Measurements from ENCODE around the gene CTSW.
A peak's percentile ranks its signal among the peaks of the same experiment; 100 is the strongest.

CTSW gene

DNA sequence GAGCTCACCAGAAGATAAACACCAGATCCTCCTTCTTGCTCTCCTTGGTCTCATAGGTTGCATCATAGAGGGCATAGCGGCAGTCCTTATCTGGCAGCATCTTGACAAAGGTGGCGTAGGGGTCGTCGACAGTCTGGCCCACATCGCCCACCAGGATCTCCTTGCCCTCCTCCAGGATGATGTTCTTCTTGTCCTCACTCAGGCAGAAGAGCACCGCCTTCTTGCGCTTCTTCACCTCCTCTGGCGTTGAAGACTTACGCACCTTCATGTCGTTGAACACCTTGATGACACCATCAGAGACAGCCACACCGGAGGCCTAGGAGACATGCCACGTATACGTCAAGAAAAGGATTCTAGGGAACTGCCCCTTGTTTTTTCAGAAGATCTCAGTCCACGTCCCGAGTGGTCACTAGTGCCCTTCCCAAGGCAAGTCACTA, 23.7 kb upstream of the CTSW start:
- no peak for DNase-seq (ENCODE audit: low spot score)

DNA sequence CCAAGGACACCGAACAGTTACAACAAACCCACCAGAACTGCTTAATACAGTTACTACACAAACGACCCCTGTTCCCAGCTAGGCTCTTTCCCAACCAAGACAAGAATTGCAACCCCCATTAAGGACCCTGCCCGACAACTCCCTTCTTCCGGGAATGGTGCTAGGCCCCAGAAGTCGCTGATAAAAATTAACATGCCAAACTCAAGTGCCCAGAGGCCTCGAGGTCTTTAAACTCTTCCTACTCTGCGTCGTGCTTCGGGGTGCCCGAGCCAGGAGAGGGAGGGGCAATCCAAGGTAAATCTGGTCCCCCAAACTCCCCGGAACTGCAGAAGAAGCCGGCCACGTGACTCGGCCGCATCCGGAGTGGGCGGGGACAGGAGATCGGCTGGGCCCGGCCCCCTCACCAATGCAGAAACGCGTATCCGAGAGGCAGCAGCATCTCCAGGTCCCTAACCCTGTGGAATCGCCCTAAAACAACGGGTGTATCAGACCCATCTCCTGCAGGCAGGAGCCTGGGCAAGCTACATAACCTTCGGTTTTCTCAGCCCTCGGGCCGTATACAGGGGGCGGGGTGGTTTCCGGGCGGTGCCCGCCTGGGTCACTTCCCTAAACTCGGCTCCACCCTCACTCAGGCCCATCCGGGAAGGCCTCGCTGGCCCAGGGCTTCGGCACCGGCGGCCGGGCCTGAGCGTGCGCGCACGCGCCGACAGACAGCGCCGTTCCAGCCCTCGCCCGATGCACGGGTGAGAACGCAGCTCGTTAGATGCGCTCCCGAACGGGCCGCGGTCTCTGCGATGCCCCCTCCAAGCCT, 22.7 kb upstream of the CTSW start:
- DNase-seq (ENCODE audit: low spot score), result peak; percentile 55

DNA sequence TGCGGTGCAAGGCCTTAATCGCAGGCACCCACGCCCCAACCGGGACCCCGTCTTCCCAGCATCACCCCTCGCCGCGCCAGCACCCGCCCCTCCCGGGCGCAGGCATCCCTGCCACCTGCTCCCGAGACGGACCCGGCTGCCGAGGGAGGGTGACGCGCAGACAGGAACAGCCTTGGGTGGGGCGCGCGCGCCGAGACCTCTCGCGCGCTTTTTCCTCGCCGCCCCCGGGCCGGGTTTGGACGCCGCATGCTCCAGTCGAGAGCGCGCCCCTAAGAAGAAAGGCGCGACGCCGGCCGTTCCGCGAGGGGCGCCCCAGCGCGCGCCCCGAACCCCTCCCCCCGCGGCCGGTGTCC, 22.2 kb upstream of the CTSW start:
- DNase-seq (ENCODE audit: low spot score), result no peak

DNA sequence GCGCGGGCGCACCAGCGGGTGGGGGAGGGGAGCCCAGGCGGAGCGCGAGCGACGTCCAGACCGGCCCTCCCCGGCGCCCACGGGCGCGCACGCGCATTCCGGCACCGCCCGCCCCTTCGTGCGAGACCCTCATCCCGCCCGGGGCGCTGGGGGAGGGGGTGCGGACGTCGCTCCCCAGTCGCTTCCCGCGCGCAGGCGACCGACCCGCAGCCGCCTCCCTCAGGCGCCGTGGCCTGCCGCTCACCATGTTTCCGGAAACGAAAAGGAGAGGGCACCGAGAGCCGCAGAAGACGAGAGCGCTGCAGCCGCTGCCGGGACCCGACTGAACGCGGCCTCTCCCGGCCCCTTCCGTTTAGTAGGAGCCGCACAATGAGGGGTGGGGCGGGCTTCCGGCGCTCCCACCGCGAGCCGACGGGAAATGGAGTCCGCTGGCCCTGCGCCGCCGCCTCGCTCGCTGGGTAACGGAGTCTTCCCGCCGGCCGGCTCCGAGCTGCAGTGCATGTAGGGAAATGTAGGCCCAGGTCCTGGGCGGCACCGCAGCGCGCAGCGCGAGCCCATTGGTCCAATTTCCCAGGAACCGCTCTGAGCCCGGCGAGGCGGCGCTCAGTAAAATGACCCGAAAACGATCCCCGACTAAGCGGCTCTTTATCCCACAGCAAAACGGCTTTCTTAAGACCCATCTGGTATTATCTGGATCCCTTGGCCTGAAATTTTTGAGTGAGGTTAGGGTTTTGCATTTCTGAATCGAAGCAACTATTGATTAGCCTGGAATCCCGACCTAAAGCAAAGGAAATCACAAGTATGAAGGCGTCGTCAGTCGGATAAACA, 21.6 kb upstream of the CTSW start, which contains the start of gene CFL1:
CFL1 (minus strand) TSS at position 328 of the 828 bp plus-strand sequence; CDS start at position 247, 81 bp downstream.
- peak; percentile 97 for DNase-seq (ENCODE audit: low spot score)

DNA sequence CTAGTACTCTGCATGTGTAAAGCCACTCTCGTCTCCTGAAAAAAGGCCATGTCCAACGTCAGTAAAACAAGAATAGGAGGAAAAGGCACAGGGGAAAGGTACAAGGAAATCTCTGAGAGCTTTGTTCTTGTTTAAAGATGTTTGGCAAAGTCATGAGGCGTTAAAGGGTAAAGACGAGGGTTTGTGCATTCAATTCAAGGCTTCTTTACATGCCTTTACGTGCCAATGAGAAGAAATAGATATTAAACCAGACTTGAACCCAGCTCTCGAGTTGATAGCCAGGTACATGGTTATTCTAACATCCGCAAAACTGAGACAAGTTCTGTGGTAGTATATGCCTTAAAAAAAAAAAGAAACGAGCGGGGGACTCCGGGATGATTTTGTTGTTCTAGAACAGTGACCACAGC, 21.0 kb upstream of the CTSW start:
- DNase-seq (ENCODE audit: low spot score), result no peak

DNA sequence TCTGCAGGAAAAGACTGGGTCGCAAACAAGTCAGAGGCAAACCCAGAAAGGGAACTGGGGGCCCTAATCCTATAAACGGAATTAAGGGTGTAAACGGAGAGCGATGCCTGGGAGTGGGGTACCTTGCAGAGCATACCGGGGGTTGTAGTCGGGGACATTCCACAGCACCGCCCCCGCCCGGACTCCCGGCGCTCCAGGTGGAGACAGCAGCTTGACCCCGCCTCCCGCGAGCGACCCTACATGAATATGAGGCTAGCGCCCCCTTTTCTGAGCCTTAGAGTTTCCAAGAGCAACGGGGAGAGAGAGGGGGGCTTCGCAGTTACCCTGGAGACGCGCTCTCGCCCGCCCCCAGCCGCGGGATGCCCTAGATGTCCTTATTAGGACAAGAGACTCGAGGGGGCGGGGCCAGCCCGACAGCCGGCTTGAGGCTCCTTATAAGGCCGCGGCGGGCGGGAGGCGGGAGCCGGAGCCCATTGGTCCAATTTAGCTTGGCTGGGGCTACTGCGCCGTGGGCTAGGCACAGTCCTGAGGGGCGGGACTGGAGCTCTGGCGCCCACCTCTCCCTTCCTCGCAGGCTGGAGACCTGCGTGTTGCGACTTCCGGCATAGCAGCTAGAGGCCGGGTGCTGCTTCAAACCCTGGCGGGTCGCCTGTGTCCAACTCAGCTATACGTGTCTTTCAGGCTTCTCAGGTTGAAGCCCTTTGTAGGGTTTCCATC, 20.4 kb upstream of the CTSW start:
- DNase-seq (ENCODE audit: low spot score), result peak; percentile 99

DNA sequence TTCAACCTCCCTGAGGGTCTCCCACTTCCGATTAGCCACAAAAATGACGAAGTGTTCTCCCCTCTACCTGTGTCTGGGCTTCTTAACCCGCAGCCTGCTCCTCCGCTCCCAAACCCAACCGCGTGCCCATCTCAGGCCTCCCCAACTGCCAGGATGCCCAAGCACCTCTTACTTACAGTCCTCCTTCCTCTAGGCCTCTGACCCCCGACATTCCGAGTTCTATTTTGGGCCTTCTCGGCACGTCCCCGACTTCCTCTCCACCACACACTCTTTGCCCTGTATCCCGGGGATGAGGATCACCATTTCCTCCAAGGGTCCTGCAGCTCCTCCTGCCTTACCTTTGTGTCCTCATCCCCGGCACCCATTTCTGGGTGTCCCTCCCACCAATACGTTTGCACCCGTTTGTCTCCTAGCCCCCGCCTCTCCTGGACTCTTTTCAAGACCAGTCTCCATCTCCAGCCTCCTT, 19.8 kb upstream of the CTSW start:
- no peak for DNase-seq (ENCODE audit: low spot score)

GRCh38 chr11:65860278-65861164, 19.1 kb upstream of the CTSW start, which contains the start of gene MUS81:
Gene MUS81, plus strand, starts transcription at chr11:65860433. Its CDS starts 321 bp downstream, at chr11:65860754.
- DNase-seq (ENCODE audit: low spot score), result peak; percentile 98

GRCh38 chr11:65861165-65861505, 18.5 kb upstream of the CTSW start:
- no peak for DNase-seq (ENCODE audit: low spot score)

- no peak for DNase-seq (ENCODE audit: low spot score)
Measured at GRCh38 chr11:65861533-65862183, 18.0 kb upstream of the CTSW start.

DNA sequence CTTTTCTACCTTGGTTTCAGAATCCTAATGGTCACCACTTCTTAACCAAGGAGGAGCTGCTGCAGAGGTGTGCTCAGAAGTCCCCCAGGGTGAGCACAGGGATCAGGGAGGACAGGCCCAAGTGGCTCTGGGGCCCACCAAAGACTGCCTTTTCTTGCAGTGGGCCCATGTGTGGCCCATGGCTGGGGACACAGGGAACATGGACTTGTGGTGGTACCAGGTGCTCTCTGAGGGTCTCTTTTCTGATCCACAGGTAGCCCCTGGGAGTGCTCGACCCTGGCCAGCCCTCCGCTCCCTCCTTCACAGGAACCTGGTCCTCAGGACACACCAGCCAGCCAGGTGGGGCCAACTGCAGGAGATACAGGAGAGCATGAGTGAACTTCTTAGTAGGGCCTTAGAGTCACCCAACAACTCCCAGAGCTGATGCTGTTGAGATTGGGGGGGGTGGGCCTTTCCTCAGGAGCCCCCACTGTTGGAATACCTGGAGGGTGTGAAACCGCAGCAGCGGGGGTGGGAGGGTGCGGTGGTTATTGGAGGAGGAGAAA, 17.4 kb upstream of the CTSW start:
- no peak for DNase-seq (ENCODE audit: low spot score)

DNA sequence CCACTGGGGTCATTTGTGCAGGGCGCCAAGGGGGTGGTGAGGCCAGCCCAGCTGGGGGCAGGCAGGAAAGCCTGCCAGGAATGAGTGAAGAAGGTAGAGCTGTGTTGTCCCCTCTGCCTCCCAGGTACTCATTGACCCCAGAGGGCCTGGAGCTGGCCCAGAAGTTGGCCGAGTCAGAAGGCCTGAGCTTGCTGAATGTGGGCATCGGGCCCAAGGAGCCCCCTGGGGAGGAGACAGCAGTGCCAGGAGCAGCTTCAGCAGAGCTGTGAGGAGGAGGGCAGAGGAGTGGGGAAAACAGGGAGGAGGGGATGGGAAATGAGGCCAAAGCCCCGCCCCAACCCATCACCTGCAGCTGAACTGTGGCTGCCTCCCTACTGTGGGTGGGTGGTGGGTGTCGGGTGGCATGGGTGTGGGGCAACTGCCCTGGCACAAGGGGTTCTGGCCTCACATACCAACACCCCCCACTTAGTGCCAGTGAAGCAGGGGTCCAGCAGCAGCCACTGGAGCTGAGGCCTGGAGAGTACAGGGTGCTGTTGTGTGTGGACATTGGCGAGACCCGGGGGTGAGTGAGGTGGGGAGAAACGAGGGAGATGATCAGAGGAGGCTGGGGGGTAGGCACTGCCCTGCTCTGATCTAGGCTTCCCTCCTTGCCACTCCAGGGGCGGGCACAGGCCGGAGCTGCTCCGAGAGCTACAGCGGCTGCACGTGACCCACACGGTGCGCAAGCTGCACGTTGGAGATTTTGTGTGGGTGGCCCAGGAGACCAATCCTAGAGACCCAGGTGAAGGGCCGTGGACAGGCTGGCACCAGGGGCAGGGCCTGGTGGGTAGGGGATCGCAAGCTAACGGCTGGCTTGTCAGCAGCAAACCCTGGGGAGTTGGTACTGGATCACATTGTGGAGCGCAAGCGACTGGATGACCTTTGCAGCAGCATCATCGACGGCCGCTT, 16.4 kb upstream of the CTSW start:
- DNase-seq (ENCODE audit: low spot score), result no peak

GRCh38 chr11:65863889-65864705, 15.5 kb upstream of the CTSW start:
- no peak for DNase-seq (ENCODE audit: low spot score)

GRCh38 chr11:65864706-65865471, 14.7 kb upstream of the CTSW start:
- DNase-seq (ENCODE audit: low spot score), result no peak

GRCh38 chr11:65865550-65866172, 14.0 kb upstream of the CTSW start:
- DNase-seq (ENCODE audit: low spot score), result no peak

GRCh38 chr11:65866509-65867283, 12.9 kb upstream of the CTSW start:
- no peak for DNase-seq (ENCODE audit: low spot score)
